Measurements from ENCODE around the gene CRADD.
A peak's percentile ranks its signal among the peaks of the same experiment; 100 is the strongest.

Gene CRADD

DNA sequence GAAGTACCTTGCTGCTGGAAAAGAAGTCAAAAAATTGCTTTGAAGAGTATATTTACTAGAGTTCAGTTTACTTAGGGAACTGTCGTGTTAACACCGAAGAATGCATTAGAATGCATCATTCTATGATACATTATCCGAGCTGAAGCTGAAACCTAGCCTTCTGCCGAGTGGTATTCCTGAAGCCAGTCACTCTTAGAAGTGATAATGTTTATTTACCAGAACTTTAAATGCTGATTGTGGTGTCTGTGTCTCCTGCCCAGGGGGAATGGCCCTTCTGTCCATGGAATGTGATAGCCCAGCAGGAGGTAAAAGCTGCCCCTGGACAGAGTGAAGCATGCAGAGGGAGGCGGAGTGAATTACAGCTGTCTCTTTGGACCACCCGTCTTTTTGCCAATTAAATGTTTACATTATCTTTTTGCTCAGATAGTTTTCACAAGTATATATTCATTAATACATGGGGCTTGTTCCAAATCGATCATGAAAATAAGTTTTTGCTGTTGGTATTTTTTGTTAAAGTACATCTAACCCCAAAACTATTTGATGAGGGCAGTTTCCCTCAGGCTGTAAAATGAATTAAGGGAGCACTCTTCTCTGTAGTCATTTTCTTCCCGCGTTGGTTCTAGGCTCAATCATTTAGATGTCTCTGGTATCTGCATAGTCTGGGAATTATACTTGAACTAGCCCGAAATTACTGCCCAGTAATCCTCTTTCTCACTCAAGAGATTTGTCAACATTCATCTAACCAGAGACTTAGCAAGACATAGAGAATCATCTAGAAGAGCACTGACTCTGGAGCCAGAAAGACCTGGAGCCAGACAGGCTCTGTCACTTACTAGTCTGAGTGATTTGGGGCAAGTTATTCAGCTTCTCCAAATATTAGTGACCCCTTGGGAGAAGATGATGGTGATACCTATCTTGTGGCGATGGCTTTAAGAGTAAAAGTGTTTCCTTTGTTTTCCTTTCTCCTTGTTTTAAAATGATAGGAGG, 147.6 kb downstream of the CRADD start:
- TF ChIP-seq CTCF (IDR thresholded peaks at IDR 0.05; ENCODE audit: low read depth, low read length) = no peak
- H3K4me3 ChIP-seq (ENCODE audit: low read depth, low read length) = no peak overlapping the region
- peak; percentile 47 for DNase-seq (ENCODE audit: low read depth, low spot score)
- in situ Hi-C loops (cut with HindIII; ENCODE audit: low sequenced_read_pairs) = no loop called here

- in situ Hi-C loops (cut with HindIII; ENCODE audit: low sequenced_read_pairs) = no loop called here
- TF ChIP-seq CTCF (IDR thresholded peaks at IDR 0.05; ENCODE audit: low read depth, low read length) = no peak
- no peak overlapping the region for H3K4me3 ChIP-seq (ENCODE audit: low read depth, low read length)
- DNase-seq (ENCODE audit: low read depth, low spot score) = no peak
Observed at GRCh38 chr12:93825501-93825888, 148.3 kb downstream of the CRADD start.

- DNase-seq (ENCODE audit: low read depth, low spot score) = no peak
- no peak for TF ChIP-seq CTCF (IDR thresholded peaks at IDR 0.05; ENCODE audit: low read depth, low read length)
- in situ Hi-C loops (cut with HindIII; ENCODE audit: low sequenced_read_pairs) = no loop called here
- no peak overlapping the region for H3K4me3 ChIP-seq (ENCODE audit: low read depth, low read length)
Observed at GRCh38 chr12:93825931-93826555, 148.9 kb downstream of the CRADD start.

DNA sequence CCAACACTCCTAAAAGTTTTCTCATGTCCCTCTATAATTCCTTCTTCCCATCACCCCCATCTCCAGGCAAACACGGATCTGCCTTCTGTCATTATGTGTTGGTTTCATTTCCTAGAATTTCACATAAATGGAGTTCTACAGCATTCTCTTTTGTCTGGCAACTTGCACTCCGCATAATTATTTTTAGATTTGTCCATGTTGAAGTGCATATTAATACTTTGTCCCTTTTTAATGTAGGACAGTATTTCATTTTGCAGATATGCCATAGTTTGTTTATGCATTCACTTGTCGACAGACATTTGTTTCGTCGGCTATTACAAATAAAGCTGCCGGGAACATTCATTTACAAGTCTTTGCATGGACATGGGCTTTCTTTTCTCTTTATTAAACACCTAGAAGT, 150.0 kb downstream of the CRADD start:
- in situ Hi-C loops (cut with HindIII; ENCODE audit: low sequenced_read_pairs) = no loop called here
- no peak overlapping the region for H3K4me3 ChIP-seq (ENCODE audit: low read depth, low read length)
- no peak for DNase-seq (ENCODE audit: low read depth, low spot score)
- no peak for TF ChIP-seq CTCF (IDR thresholded peaks at IDR 0.05; ENCODE audit: low read depth, low read length)

GRCh38 chr12:93827669-93828068, 150.5 kb downstream of the CRADD start:
- in situ Hi-C loops (cut with HindIII; ENCODE audit: low sequenced_read_pairs) = no loop called here
- no peak overlapping the region for H3K4me3 ChIP-seq (ENCODE audit: low read depth, low read length)
- no peak for TF ChIP-seq CTCF (IDR thresholded peaks at IDR 0.05; ENCODE audit: low read depth, low read length)
- DNase-seq (ENCODE audit: low read depth, low spot score) = no peak

GRCh38 chr12:93829016-93829415, 151.8 kb downstream of the CRADD start:
- no peak for TF ChIP-seq CTCF (IDR thresholded peaks at IDR 0.05; ENCODE audit: low read depth, low read length)
- in situ Hi-C loops (cut with HindIII; ENCODE audit: low sequenced_read_pairs) = no loop called here
- no peak for DNase-seq (ENCODE audit: low read depth, low spot score)

More at GRCh38 chr12:93829016-93829415, 151.8 kb downstream of the CRADD start:
- H3K4me3 ChIP-seq (ENCODE audit: low read depth, low read length) = no peak overlapping the region

Measured in astrocyte of the spinal cord (primary cell).